Activated B cell treated with CpG ODN at 0.5 μM for 24 hours (primary cell): ENCODE data around the gene DGCR2. TPM values are rescaled to one million over a fixed set of nuclear protein-coding genes. Genes with fewer than 3 reads are reported as not detected.
"Not testable (repeated sequence)": the region's sequence is repeated elsewhere in the genome, so short reads cannot be mapped to it uniquely, and the experiment has no call there.

ENCODE experiments used
- ATAC-seq: fragments of 200-7000 bp; cut with Tn5 transposase; one replicate; pipeline ENCODE4 v1.10.0; 2021; ENCODE audit warnings: low read depth, mild to moderate bottlenecking, moderate library complexity
- CTCF ChIA-PET: fragments of 350-600 bp; sonication (Branson Sonifier 250); formaldehyde crosslinking; loops from one replicate; lab custom pipeline; 2021; ENCODE audit warnings: antibody characterized with exemption; lab: Charles Lee
- POLR2A ChIA-PET: fragments of 350-600 bp; sonication (Branson Sonifier 250); formaldehyde crosslinking; loops from one replicate; lab custom pipeline; 2021; ENCODE audit warnings: antibody characterized with exemption; lab: Charles Lee
- DNase-seq: peaks from one replicate; pipeline ENCODE4 v3.0.0; 2022
- H3K27ac Mint-ChIP-seq: one replicate; pipeline ENCODE4 v1.8.0; 2020; ENCODE audit warnings: mixed read lengths
- H3K27me3 Mint-ChIP-seq: one replicate; pipeline ENCODE4 v1.8.0; 2021; ENCODE audit warnings: mixed read lengths
- H3K36me3 Mint-ChIP-seq: one replicate; pipeline ENCODE4 v1.8.0; 2021; ENCODE audit warnings: low read depth, mixed read lengths
- H3K4me1 Mint-ChIP-seq: one replicate; pipeline ENCODE4 v1.8.0; 2021; ENCODE audit warnings: mixed read lengths
- H3K4me3 Mint-ChIP-seq: one replicate; pipeline ENCODE4 v1.8.0; 2020; ENCODE audit warnings: mild to moderate bottlenecking, mixed read lengths
- H3K9me3 Mint-ChIP-seq: one replicate; pipeline ENCODE4 v1.8.0; 2020; ENCODE audit warnings: mixed read lengths
- intact Hi-C: fragments of 100-400 bp; cut with micrococcal nuclease; formaldehyde crosslinking; loops from one replicate; pipeline ENCODE4 v1.15.1; 2024
- total RNA-seq: library from RNA; stranded (reverse); gene quantifications from 2 replicates; pipeline ENCODE4 v1.2.3, GENCODE V29; 2022
- TF ChIP-seq, protein P1 (sequence below): fragments of 200-600 bp; IDR thresholded peaks from one replicate; pipeline ENCODE4 v1.8.0; 2022; ENCODE audit warnings: antibody characterized with exemption, mild to moderate bottlenecking

DGCR2 gene
- total RNA-seq, 1 donor from 2014 or later = 33.2 TPM

DNA sequence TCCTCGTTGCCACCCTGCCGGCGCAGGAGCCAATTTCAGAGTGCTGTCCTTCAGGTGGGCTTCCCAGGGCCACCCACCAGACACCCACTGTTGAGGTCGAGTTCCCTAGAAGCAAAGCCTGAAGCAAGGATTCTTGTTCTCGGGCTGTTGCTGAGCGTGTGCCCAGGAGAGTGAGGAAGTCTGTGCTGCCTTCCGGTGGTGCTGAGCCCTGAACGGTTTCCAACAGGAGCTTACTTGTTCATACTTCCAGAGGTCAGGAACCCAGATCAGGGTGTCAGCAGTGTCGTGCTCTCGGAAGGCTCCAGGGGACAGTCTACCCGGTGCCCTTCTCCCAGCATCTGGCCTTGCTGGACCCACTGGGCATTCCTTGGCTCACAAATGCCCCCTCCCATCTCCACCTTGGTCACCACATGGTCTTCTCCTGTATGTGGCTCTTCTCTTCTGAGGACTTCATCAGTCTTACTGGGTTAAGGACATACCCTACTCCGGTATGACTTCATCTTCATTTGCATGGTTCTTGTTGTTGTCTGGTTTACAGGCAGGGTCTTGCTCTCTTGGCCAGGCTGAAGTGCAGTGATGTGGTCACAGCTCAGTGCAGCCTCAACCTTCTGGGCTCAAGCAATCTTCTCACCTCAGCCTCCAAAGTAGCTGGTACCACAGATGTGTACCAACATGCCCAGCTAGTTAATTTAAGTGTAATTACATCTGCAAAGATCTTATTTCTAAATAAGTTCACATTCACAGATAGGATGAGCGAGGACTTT lies 45.1 kb upstream of the DGCR2 start:
- Mint-ChIP-seq H3K36me3 (peaks cover 6% of the 10 kb centered on the region), H3K9me3 (no peaks in the 10 kb centered on the region)
- TF ChIP-seq, protein P1, sequence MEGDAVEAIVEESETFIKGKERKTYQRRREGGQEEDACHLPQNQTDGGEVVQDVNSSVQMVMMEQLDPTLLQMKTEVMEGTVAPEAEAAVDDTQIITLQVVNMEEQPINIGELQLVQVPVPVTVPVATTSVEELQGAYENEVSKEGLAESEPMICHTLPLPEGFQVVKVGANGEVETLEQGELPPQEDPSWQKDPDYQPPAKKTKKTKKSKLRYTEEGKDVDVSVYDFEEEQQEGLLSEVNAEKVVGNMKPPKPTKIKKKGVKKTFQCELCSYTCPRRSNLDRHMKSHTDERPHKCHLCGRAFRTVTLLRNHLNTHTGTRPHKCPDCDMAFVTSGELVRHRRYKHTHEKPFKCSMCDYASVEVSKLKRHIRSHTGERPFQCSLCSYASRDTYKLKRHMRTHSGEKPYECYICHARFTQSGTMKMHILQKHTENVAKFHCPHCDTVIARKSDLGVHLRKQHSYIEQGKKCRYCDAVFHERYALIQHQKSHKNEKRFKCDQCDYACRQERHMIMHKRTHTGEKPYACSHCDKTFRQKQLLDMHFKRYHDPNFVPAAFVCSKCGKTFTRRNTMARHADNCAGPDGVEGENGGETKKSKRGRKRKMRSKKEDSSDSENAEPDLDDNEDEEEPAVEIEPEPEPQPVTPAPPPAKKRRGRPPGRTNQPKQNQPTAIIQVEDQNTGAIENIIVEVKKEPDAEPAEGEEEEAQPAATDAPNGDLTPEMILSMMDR = no peak

DNA sequence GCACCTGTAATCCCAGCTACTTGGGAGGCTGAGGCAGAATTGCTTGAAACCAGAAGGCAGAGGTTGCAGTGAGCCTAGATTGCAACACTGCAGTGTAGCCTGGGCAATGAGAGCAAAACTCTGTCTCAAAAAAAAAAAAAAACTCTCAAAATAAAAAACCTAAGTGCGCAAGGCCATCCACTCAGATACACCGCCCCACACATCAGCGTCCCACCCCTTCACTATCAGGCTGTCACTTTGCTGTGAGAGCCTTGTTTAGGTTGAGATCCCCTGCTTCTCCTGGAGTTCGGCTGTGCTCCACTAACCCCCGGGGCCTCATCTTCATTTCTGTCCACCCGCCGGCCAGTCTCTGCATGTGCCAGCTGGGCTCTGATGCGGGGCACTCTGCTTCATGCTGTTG lies 44.2 kb upstream of the DGCR2 start:
- H3K4me1 Mint-ChIP-seq = peaks cover 21% of the 10 kb centered on the region
- ChIA-PET POLR2A (no interaction called here), CTCF (no interaction called here)
- peaks cover 30% of the 10 kb centered on the region for H3K27me3 Mint-ChIP-seq
- TF ChIP-seq, protein P1 = no peak
- intact Hi-C loops = no loop called here
- peaks cover 5% of the 10 kb centered on the region for H3K36me3 Mint-ChIP-seq
- no peak for ATAC-seq
- no peak overlapping the region for H3K27ac Mint-ChIP-seq
- no peak for DNase-seq
- H3K9me3 Mint-ChIP-seq = no peaks in the 10 kb centered on the region
- no peak overlapping the region for H3K4me3 Mint-ChIP-seq

More for the DNA sequence above, 45.1 kb upstream of the DGCR2 start:
- Mint-ChIP-seq H3K27me3 (peaks cover 30% of the 10 kb centered on the region), H3K4me3 (no peak overlapping the region), H3K27ac (no peak overlapping the region), H3K4me1 (peaks cover 25% of the 10 kb centered on the region)
- no peak for DNase-seq
- no peak for ATAC-seq
- POLR2A ChIA-PET = no interaction called here
- CTCF ChIA-PET = no interaction called here
- intact Hi-C loops = no loop called here

- peaks cover 26% of the 10 kb centered on the region for H3K27me3 Mint-ChIP-seq
- H3K27ac Mint-ChIP-seq = no peak overlapping the region
- H3K9me3 Mint-ChIP-seq = no peaks in the 10 kb centered on the region
- CTCF ChIA-PET = no interaction called here
- ATAC-seq (no peak), DNase-seq (no peak)
- POLR2A ChIA-PET = no interaction called here
- TF ChIP-seq, protein P1 = no peak
- no peaks in the 10 kb centered on the region for H3K36me3 Mint-ChIP-seq
- intact Hi-C loops = no loop called here
- peaks cover 5% of the 10 kb centered on the region for H3K4me1 Mint-ChIP-seq
- no peak overlapping the region for H3K4me3 Mint-ChIP-seq
Measured at GRCh38 chr22:19164425-19164824, 42.2 kb upstream of the DGCR2 start.

- ATAC-seq, DNase-seq, H3K9me3 Mint-ChIP-seq, intact Hi-C loops, CTCF ChIA-PET, H3K27me3 Mint-ChIP-seq, H3K4me3 Mint-ChIP-seq, H3K36me3 Mint-ChIP-seq, POLR2A ChIA-PET, H3K4me1 Mint-ChIP-seq, H3K27ac Mint-ChIP-seq: not testable (repeated sequence)
Measured at GRCh38 chr22:19158649-19159048, 36.4 kb upstream of the DGCR2 start.

- H3K9me3 Mint-ChIP-seq, H3K4me3 Mint-ChIP-seq, H3K4me1 Mint-ChIP-seq, intact Hi-C loops, H3K27ac Mint-ChIP-seq, POLR2A ChIA-PET, ATAC-seq, H3K36me3 Mint-ChIP-seq, DNase-seq, CTCF ChIA-PET: not testable (repeated sequence)
- peaks cover 23% of the 10 kb centered on the region for H3K27me3 Mint-ChIP-seq
Measured at GRCh38 chr22:19156109-19156508, 33.9 kb upstream of the DGCR2 start.

GRCh38 chr22:19152942-19153883 lies 31.0 kb upstream of the DGCR2 start:
- ATAC-seq = no peak
- no peak overlapping the region for H3K4me3 Mint-ChIP-seq
- no peak overlapping the region for H3K27ac Mint-ChIP-seq
- DNase-seq = no peak
- H3K36me3 Mint-ChIP-seq = no peaks in the 10 kb centered on the region
- TF ChIP-seq, protein P1 = no peak
- intact Hi-C loops = no loop called here
- H3K9me3 Mint-ChIP-seq = no peaks in the 10 kb centered on the region
- peaks cover 30% of the 10 kb centered on the region for H3K27me3 Mint-ChIP-seq
- POLR2A ChIA-PET = no interaction called here
- CTCF ChIA-PET = interaction anchor here (1.3 kb wide), 1 partner anchor 9 kb away, joined by 3 read pairs; the partner anchor contains the start of gene ESS2
- peaks cover 6% of the 10 kb centered on the region for H3K4me1 Mint-ChIP-seq
